PFSK-1 (cell line): ENCODE measurements around the gene STRA6.

Experiments
- FOXP2 ChIP-seq: optimal IDR thresholded peaks from 2 replicates; pipeline ENCODE3; 2011; ENCODE audit warnings: borderline replicate concordance, control low read depth, inconsistent platforms; ENCODE audit not compliant: insufficient read depth; ENCODE audit errors: extremely low read length, extremely low read depth
- POLR2AphosphoS5 ChIP-seq: IDR thresholded peaks from 2 replicates; pipeline ENCODE4 v1.6.1; 2012; ENCODE audit warnings: low read depth, mild to moderate bottlenecking, control low read depth, low read length, moderate library complexity
- REST ChIP-seq, 2 experiments: IDR thresholded peaks; 2 replicates each; pipeline versions ENCODE4 v1.6.1 to v1.8.0; 2011 to 2012; ENCODE audit warnings: low read depth in 2 of 2, low read length in 2 of 2, control low read depth in 1 of 2, inconsistent platforms in 1 of 2, mild to moderate bottlenecking in 1 of 2, moderate library complexity in 1 of 2; ENCODE audit not compliant: insufficient read depth in 1 of 2
- SIN3A ChIP-seq: IDR thresholded peaks from 2 replicates; pipeline ENCODE4 v1.6.1; 2012; ENCODE audit warnings: mild to moderate bottlenecking, low read length, moderate library complexity, borderline replicate concordance; ENCODE audit not compliant: insufficient read depth
- TAF1 ChIP-seq: IDR thresholded peaks from 2 replicates; pipeline ENCODE4 v1.6.1; 2012; ENCODE audit warnings: low read length, control low read depth, borderline replicate concordance; ENCODE audit not compliant: insufficient read depth

The STRA6 gene

GRCh38 chr15:74191798-74192197 lies 10.8 kb downstream of the STRA6 start:
- TF ChIP-seq POLR2AphosphoS5 (no peak), SIN3A (no peak), REST (IDR thresholded peaks at IDR 0.05; ENCODE audit: insufficient read depth in 1 of 2, low read depth in 2 of 2, low read length in 2 of 2) (no peak)

- TF ChIP-seq REST (IDR thresholded peaks at IDR 0.05; ENCODE audit: insufficient read depth in 1 of 2, low read depth in 2 of 2, low read length in 2 of 2), result no peak
- no peak for TF ChIP-seq SIN3A
- TF ChIP-seq TAF1, result no peak
- TF ChIP-seq POLR2AphosphoS5, result no peak
- no peak for TF ChIP-seq FOXP2
Observed at GRCh38 chr15:74188216-74188615, 14.4 kb downstream of the STRA6 start.

GRCh38 chr15:74185710-74186348 lies 16.8 kb downstream of the STRA6 start:
- TF ChIP-seq POLR2AphosphoS5 (no peak), TAF1 (no peak)

- TF ChIP-seq FOXP2, result no peak
Observed at GRCh38 chr15:74184582-74185091, 17.9 kb downstream of the STRA6 start.

GRCh38 chr15:74182131-74182530 lies 20.5 kb downstream of the STRA6 start:
- no peak for TF ChIP-seq POLR2AphosphoS5

- TF ChIP-seq FOXP2 (no peak), TAF1 (no peak), POLR2AphosphoS5 (no peak), SIN3A (no peak), REST (IDR thresholded peaks at IDR 0.05; ENCODE audit: insufficient read depth in 1 of 2, low read depth in 2 of 2, low read length in 2 of 2) (no peak)
Observed at GRCh38 chr15:74180881-74181602, 21.5 kb downstream of the STRA6 start.
